HL-60 (cell line): ENCODE results near the gene AGMAT.

Source experiments
- DNase-seq, 2 experiments: peaks; one replicate each; pipeline ENCODE4 v3.0.0-alpha.2; 2010 to 2020; ENCODE audit warnings: low read depth in 1 of 2, low spot score in 1 of 2
- H3K27ac ChIP-seq: fragments of 250-450 bp; sonication (Bioruptor Pico); replicated peaks from 2 replicates; pipeline ENCODE4 v1.5.1; 2020; ENCODE audit warnings: mild to moderate bottlenecking, moderate library complexity
- H3K27me3 ChIP-seq: fragments of 250-450 bp; sonication (Bioruptor Pico); 2 replicates; pipeline ENCODE4 v1.5.1; 2021; ENCODE audit warnings: mild to moderate bottlenecking, moderate library complexity; ENCODE audit not compliant: insufficient read depth, poor library complexity, severe bottlenecking
- H3K4me3 ChIP-seq: replicated peaks from 2 replicates; pipeline ENCODE4 v1.5.1; 2011; ENCODE audit warnings: mild to moderate bottlenecking, control low read depth, low read length; ENCODE audit not compliant: insufficient read depth
- CTCF ChIP-seq: IDR thresholded peaks from one replicate; pipeline ENCODE4 v1.5.1; 2011; ENCODE audit warnings: low read length, control low read depth, inconsistent platforms; ENCODE audit not compliant: insufficient read depth
- GABPA ChIP-seq: IDR thresholded peaks from 2 replicates; pipeline ENCODE4 v1.6.1; 2012; ENCODE audit warnings: low read depth
- POLR2AphosphoS5 ChIP-seq: IDR thresholded peaks from 2 replicates; pipeline ENCODE4 v1.6.1; 2012; ENCODE audit warnings: low read depth
- REST ChIP-seq: IDR thresholded peaks from 2 replicates; pipeline ENCODE4 v1.6.1; 2012; ENCODE audit warnings: low read depth; ENCODE audit not compliant: insufficient replicate concordance
- SPI1 ChIP-seq: IDR thresholded peaks from 2 replicates; pipeline ENCODE4 v1.6.1; 2012; ENCODE audit warnings: low read depth, mild to moderate bottlenecking, borderline replicate concordance

The AGMAT gene

GRCh38 chr1:15540186-15540585 lies 44.7 kb downstream of the AGMAT start:
- no peak for DNase-seq
- Histone ChIP-seq H3K27me3 (no peaks in the 10 kb centered on the region), H3K27ac (no peak overlapping the region), H3K4me3 (no peak overlapping the region)
- TF ChIP-seq POLR2AphosphoS5 (no peak), SPI1 (no peak), CTCF (no peak), GABPA (no peak), REST (no peak)

GRCh38 chr1:15538771-15539170 lies 46.1 kb downstream of the AGMAT start:
- Histone ChIP-seq H3K4me3 (no peak overlapping the region), H3K27ac (no peak overlapping the region), H3K27me3 (no peaks in the 10 kb centered on the region)
- TF ChIP-seq SPI1 (no peak), REST (no peak), GABPA (no peak), POLR2AphosphoS5 (no peak), CTCF (no peak)
- no peak for DNase-seq

GRCh38 chr1:15531682-15532081 lies 53.2 kb downstream of the AGMAT start:
- H3K27ac ChIP-seq, result no peak overlapping the region
- no peak for DNase-seq
- H3K27me3 ChIP-seq, result no peaks in the 10 kb centered on the region
- H3K4me3 ChIP-seq, result no peak overlapping the region
- no peak for TF ChIP-seq REST

- TF ChIP-seq GABPA (no peak), REST (no peak), SPI1 (no peak)
- no peak overlapping the region for H3K27ac ChIP-seq
Measured at GRCh38 chr1:15531003-15531402, 53.8 kb downstream of the AGMAT start.

More at GRCh38 chr1:15531003-15531402, 53.8 kb downstream of the AGMAT start:
- DNase-seq, result no peak
- Histone ChIP-seq H3K27me3 (no peaks in the 10 kb centered on the region), H3K4me3 (no peak overlapping the region)
